GM10266 (cell line): ENCODE data around the gene TMEM174.

Experiments used
- DNase-seq: peaks from one replicate; pipeline ENCODE4 v3.0.0; 2012; ENCODE audit errors: extremely low spot score
- CTCF ChIP-seq: IDR thresholded peaks from 2 replicates; pipeline ENCODE4 v1.5.1; 2012; ENCODE audit warnings: mild to moderate bottlenecking, low read depth; ENCODE audit not compliant: control insufficient read depth, insufficient read depth; ENCODE audit errors: missing control alignments

TMEM174 gene

GRCh38 chr5:73222173-73222572, 49.2 kb downstream of the TMEM174 start:
- no peak for DNase-seq
- TF ChIP-seq CTCF: no peak
